Measurements from ENCODE around the gene DLGAP1.
A peak's percentile ranks its signal among the peaks of the same experiment; 100 is the strongest.

DNA sequence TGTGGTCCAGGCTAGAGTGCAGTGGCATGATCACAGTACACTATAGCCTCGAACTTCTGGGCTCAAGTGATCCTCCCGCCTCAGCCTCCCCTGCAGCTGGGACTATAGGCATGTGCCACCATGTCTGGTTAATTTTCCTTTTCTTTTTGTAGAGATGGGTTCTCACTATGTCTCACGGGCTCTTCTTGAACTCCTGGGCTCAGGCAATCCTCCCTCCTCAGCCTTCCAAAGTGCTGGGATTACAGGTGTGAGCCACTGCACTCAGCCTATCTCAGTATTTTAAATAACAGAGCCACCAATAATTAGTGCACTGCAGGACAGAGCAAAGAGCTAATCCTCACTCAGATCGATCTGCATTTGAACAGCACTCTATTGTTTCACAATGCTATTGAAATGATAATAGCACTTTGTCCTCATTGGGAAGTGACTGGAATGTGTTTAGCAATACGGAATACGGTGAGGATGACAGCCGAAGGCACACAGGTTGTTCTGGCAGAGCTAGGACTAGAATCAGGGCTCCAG, 335.9 kb downstream of the DLGAP1 start:
- TF ChIP-seq, protein P1, sequence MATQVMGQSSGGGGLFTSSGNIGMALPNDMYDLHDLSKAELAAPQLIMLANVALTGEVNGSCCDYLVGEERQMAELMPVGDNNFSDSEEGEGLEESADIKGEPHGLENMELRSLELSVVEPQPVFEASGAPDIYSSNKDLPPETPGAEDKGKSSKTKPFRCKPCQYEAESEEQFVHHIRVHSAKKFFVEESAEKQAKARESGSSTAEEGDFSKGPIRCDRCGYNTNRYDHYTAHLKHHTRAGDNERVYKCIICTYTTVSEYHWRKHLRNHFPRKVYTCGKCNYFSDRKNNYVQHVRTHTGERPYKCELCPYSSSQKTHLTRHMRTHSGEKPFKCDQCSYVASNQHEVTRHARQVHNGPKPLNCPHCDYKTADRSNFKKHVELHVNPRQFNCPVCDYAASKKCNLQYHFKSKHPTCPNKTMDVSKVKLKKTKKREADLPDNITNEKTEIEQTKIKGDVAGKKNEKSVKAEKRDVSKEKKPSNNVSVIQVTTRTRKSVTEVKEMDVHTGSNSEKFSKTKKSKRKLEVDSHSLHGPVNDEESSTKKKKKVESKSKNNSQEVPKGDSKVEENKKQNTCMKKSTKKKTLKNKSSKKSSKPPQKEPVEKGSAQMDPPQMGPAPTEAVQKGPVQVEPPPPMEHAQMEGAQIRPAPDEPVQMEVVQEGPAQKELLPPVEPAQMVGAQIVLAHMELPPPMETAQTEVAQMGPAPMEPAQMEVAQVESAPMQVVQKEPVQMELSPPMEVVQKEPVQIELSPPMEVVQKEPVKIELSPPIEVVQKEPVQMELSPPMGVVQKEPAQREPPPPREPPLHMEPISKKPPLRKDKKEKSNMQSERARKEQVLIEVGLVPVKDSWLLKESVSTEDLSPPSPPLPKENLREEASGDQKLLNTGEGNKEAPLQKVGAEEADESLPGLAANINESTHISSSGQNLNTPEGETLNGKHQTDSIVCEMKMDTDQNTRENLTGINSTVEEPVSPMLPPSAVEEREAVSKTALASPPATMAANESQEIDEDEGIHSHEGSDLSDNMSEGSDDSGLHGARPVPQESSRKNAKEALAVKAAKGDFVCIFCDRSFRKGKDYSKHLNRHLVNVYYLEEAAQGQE (IDR thresholded peaks at IDR 0.05; ENCODE audit: unreplicated experiment), result no peak
- no peak for TF ChIP-seq EZH2 (IDR thresholded peaks at IDR 0.05; ENCODE audit: low read depth, unreplicated experiment)
- TF ChIP-seq, protein P2, sequence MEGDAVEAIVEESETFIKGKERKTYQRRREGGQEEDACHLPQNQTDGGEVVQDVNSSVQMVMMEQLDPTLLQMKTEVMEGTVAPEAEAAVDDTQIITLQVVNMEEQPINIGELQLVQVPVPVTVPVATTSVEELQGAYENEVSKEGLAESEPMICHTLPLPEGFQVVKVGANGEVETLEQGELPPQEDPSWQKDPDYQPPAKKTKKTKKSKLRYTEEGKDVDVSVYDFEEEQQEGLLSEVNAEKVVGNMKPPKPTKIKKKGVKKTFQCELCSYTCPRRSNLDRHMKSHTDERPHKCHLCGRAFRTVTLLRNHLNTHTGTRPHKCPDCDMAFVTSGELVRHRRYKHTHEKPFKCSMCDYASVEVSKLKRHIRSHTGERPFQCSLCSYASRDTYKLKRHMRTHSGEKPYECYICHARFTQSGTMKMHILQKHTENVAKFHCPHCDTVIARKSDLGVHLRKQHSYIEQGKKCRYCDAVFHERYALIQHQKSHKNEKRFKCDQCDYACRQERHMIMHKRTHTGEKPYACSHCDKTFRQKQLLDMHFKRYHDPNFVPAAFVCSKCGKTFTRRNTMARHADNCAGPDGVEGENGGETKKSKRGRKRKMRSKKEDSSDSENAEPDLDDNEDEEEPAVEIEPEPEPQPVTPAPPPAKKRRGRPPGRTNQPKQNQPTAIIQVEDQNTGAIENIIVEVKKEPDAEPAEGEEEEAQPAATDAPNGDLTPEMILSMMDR (conservative IDR thresholded peaks at IDR 0.05; ENCODE audit: low read depth in 2 of 2), result no peak
- 0 out of 2 replicates have a peak, but pooled peaks have one; percentile 24 for TF ChIP-seq POLR2AphosphoS5 (IDR thresholded peaks at IDR 0.05; ENCODE audit: low read depth)
- TF ChIP-seq CREB1 (CRISPR knock-in tag; IDR thresholded peaks at IDR 0.05; ENCODE audit: low read depth), result no peak
- no peak for TF ChIP-seq STAT1 (IDR thresholded peaks at IDR 0.05; ENCODE audit: unreplicated experiment)

Measured in GM23338 (cell line).